Adipose tissue (tissue), 3 donors: ENCODE measurements around the gene MYH7. TPM values are rescaled to one million over a fixed set of nuclear protein-coding genes. Genes with fewer than 3 reads are reported as not detected.
"Not testable (repeated sequence)": the region's sequence is repeated elsewhere in the genome, so short reads cannot be mapped to it uniquely, and the experiment has no call there.

Experiments
- H3K27ac ChIP-seq: one replicate; pipeline ENCODE4 v1.5.1; 2013; ENCODE audit warnings: low read depth, low read length
- WGBS, 3 donors: extraction: QIAGEN DNeasy Blood & Tissue Kit; methylation state at CpG; one replicate each; pipeline ENCODE4 v1.1.7; 2013; 5-methylcytosine and 5-hydroxymethylcytosine counted together
- polyA plus RNA-seq, 3 donors: library from polyadenylated mRNA; stranded (reverse); fragments of 200-250 nt; gene quantifications; one replicate each; pipeline ENCODE4 v1.2.3, GENCODE V29; 2013
- donor health status: healthy with polysubstance abuse.
- donor health status: Bipolar disorder and iron deficiency.
- donor health status: healthy.

The MYH7 gene
- polyA plus RNA-seq, 3 donors, result 0.07 to 6.5 (median 2.8) TPM

- H3K27ac ChIP-seq, result no peak overlapping the region
- 78 to 87% (median 79%) methylated on average over 8 of the region's 8 CpGs for WGBS, 3 donors
Measured at GRCh38 chr14:23434488-23435222, 805 bp downstream of the MYH7 start.

DNA sequence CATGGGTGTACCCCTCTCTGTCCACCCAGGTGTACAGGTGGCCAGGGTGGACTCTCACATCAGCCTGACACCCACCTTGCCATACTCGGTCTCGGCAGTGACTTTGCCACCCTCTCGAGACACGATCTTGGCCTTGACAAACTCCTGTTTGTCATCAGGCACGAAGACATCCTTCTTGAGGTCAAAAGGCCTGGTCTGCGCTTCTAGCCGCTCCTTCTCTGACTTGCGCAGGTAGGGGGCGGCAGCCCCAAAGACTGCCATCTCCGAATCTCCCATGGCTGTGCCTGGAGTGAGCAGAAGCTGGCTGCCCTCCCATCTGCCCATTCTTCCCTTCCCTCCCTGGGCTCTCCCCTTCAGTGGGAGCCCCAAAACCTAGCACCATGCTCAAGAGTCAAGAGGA, 2.0 kb downstream of the MYH7 start:
- 73 to 79% (median 78%) methylated on average over 10 of the region's 10 CpGs for WGBS, 3 donors
- no peak overlapping the region for H3K27ac ChIP-seq

GRCh38 chr14:23432946-23433345, 2.5 kb downstream of the MYH7 start:
- WGBS, 3 donors, result 75 to 85% (median 84%) methylated on average over 10 of the region's 10 CpGs
- no peak overlapping the region for H3K27ac ChIP-seq

DNA sequence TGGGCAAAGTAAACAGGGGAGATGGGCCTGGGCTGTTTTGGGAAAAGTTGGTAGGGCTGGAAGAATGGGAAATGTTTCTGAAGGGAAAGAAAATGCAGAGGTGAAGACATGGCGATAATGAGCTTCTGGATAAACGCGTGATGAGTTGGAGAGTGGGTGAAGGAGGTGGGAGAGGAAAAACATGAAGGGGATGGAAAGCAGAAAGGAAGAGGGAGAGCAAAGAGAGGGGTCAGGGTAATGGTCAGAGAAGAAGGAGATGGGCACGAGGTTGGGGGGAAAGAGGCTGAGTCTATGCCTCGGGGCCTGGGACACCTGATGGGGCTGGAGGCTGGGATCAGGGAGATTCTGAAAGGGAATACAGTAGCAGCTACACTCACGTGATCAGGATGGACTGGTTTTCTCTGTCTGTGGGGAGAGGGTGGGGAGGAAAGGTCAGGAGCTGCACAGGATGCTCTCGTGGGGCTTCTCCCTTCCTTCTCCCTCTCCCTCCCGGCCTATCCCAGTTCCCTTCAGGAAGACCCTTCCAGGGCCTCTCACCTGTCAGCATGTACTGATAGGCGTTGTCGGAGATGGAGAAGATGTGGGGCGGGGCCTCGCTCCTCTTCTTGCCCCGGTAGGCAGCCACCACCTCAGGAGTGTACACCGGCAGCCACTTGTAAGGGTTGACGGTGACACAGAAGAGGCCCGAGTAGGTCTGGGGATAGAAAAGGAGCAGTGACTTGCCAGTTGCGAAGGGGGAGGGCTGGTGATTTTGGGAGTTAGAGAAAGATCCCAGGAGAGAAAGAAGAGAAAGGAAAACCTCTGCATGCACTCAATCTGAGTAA, 3.1 kb downstream of the MYH7 start:
- 69 to 81% (median 78%) methylated on average over 17 of the region's 17 CpGs for WGBS, 3 donors
- no peak overlapping the region for H3K27ac ChIP-seq

DNA sequence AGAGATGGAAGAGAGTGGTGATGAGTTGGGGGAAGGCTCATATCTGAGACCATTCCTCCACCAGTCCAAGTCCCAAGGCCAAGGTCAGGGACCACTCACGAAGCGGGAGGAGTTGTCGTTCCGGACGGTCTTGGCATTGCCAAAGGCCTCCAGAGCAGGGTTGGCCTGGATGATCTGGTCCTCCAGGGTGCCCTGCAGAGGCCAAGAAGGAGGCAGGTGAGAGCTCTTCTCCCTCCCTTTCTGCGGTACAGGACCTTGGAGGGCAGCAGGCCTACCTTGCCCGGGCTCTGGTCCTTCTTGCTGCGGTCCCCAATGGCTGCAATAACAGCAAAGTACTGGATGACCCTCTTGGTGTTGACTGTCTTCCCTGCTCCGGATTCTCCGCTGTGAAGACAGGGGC, 4.0 kb downstream of the MYH7 start:
- WGBS, 3 donors, result 88 to 94% (median 91%) methylated on average over 10 of the region's 10 CpGs
- H3K27ac ChIP-seq, result no peak overlapping the region

DNA sequence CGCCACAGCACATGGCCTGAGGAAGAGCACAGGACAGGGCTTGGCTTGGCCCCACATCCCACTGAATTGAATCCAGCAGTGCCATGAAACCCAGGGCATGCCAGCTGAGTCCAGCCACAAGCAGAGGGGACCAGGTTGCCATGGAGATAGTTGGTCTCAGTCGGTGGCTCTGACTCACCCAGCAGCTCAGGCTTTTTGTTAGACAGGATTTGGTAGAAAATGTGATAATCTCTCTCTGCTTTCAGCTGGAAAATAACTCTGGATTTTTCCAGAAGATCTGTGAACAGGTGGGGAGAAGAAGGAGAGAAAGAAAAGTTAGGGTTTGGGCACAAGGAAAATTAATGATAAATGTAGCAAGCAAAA, 4.8 kb downstream of the MYH7 start:
- H3K27ac ChIP-seq, result no peak overlapping the region
- 45 to 55% (median 49%) methylated on average over 2 of the region's 2 CpGs for WGBS, 3 donors

DNA sequence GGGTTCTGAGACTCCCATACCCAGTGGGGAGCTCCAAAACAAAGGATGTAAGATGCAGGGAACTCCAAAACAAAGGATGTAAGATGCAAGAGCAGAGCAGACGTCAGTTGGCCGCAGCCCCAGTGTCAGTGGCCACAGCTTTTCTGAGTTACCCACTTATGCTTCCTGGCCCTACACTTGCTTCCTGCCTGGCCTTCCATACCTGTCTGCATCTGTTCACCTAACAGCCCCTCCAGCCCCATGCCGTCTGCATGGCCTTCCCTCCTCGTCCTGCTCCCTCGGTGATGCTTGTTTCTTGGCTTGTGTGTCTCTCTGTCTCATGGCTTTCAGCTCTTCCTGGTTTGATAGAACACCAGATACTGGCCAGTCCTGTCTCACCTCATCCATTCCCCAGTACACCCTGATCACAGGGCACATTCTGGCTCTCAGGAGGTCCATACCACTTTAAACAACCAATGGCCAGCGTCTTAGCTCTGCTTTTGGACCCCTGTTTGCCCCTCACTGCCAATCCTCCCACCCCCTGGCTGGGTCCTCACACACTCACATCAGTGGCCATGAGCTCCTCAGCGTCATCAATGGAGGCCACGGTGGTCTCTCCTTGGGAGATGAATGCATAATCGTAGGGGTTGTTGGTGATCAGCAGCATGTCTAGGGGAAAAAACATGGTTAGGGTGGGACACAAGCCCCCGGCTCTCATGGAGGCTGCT, 5.3 kb downstream of the MYH7 start:
- WGBS, 3 donors, result 81 to 82% (median 81%) methylated on average over 10 of the region's 10 CpGs
- H3K27ac ChIP-seq, result no peak overlapping the region

DNA sequence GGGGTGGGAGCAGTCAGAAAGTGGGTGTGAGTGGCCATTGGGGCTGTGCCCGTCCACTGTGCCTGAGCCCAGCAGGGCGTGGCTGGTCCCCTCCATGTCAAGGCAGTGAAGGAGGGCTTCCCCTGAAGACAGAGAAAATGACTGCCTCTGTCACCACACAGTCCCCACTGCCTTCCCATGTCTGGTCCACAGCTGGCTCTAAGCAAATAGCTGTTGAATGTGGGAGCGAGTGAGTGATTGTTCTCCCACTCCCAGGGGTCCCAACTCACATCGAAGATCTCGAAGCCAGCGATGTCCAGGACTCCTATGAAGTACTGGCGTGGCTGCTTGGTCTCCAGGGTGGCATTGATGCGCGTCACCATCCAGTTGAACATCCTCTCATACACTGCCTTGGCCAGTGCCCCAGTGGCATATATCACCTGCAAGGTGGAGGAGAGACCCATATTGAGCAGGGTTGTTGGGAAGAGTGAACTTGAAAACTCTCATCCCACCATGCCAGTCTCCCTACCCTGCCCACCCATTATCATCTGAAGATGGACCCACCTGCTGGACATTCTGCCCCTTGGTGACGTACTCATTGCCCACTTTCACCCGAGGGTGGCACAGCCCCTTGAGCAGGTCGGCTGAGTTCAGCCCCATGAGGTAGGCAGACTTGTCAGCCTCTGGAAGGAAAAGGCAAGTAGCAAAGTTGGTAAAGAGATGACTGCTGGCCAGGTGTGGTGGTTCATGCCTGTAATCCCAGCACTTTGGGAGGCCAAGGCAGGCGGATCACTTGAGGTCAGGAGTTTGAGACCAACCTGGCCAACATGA, 6.6 kb downstream of the MYH7 start:
- no peak overlapping the region for H3K27ac ChIP-seq
- WGBS, 3 donors, result 88 to 92% (median 90%) methylated on average over 13 of the region's 13 CpGs

DNA sequence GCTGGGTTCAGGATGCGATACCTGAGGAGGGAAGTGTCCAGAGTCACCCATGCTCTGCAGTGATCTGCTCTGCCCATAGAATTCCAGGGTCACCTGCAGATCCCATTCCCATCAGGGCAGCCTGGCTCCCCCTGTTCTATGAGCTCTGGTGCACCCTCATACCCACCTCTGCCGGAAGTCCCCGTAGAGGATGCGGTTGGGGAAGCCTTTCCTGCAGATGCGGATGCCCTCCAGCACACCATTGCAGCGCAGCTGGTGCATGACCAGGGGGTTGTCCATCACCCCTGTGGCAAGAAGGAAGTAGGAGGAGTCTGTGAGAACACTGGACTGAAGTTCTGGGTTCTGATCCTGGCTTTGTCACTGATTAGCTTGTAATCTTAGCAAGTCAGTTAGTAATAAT, 9.7 kb downstream of the MYH7 start:
- H3K27ac ChIP-seq, result not testable (repeated sequence)
- 79 to 88% (median 80%) methylated on average over 6 of the region's 6 CpGs for WGBS, 3 donors

GRCh38 chr14:23425169-23425568, 10.3 kb downstream of the MYH7 start:
- no peak overlapping the region for H3K27ac ChIP-seq
- 80 to 87% (median 80%) methylated on average over 10 of the region's 10 CpGs for WGBS, 3 donors

GRCh38 chr14:23423657-23424056, 11.8 kb downstream of the MYH7 start:
- no peak overlapping the region for H3K27ac ChIP-seq
- 88 to 91% (median 88%) methylated on average over 6 of the region's 6 CpGs for WGBS, 3 donors

GRCh38 chr14:23421594-23421993, 13.9 kb downstream of the MYH7 start:
- H3K27ac ChIP-seq, result no peak overlapping the region

DNA sequence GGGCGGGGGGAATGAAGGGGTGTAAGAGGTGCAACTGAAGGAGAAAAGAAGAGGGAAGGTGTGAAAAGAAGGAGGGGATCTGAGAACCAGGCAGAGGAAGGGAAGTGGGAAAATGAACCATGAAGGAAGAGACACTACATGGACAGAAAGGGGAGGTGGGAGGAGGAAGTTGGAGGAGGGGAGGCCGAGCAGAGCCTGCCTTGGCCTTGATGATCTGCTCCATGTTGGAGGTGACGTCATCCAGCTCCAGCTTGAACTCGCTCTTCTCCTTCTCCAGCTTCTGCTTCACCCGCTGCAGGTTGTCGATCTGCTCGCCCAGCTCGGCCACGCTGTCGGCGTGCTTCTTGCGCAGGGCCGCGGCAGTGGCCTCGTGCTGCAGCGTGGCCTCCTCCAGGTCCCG, 15.8 kb downstream of the MYH7 start:
- not testable (repeated sequence) for H3K27ac ChIP-seq
- WGBS, 3 donors, result 56 to 84% (median 61%) methylated on average over 2 to 3 of the region's 17 CpGs

DNA sequence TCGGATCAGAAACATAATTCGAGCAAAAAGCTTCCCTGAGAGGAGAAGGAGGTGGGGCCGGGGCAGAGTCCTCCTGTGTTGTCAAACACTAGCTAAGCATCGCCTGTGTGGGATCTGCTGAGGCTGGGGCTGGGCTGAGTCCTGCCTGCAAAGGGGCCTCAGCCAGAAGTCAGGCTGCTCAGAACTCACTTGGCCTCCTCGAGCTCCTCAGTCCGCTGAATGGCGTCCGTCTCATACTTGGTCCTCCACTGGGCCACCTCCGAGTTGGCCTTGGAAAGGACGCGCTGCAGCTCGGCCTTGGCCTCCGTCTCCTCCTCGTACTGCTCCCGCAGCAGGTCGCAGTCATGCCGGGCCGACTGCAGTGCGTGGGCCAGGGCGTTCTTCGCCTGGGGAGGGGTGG, 17.4 kb downstream of the MYH7 start:
- H3K27ac ChIP-seq, result no peak overlapping the region
- WGBS, 3 donors, result 87 to 94% (median 90%) methylated on average over 21 of the region's 21 CpGs

- WGBS, 3 donors, result 79 to 92% (median 80%) methylated on average over 12 of the region's 12 CpGs
- not testable (repeated sequence) for H3K27ac ChIP-seq
Measured at GRCh38 chr14:23417269-23417668, 18.2 kb downstream of the MYH7 start.

DNA sequence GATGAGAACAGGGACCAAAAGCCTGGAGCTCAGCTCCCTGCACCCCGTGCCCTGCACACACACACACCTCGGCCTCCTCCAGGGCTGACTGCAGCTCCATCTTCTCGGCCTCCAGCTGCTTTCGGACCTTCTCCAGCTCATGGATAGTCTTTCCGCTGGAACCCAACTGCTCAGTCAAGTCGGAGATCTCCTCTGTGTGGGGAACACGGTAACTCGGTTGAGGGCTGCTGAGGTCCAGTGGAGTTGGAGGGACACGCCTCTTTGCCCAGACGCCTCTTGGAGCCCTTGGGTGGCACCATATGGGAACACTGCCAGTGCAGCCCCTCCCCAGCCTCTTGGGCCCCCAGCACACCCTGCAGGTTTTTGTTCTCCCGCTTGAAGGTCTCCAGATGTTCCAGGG, 18.7 kb downstream of the MYH7 start:
- WGBS, 3 donors, result 87 to 89% (median 87%) methylated on average over 11 of the region's 11 CpGs
- H3K27ac ChIP-seq, result no peak overlapping the region

GRCh38 chr14:23415821-23416778, 19.4 kb downstream of the MYH7 start:
- H3K27ac ChIP-seq, result no peak overlapping the region
- 57 to 80% (median 75%) methylated on average over 17 to 21 of the region's 21 CpGs for WGBS, 3 donors
